Measurements from ENCODE around the gene CEBPE.

DNA sequence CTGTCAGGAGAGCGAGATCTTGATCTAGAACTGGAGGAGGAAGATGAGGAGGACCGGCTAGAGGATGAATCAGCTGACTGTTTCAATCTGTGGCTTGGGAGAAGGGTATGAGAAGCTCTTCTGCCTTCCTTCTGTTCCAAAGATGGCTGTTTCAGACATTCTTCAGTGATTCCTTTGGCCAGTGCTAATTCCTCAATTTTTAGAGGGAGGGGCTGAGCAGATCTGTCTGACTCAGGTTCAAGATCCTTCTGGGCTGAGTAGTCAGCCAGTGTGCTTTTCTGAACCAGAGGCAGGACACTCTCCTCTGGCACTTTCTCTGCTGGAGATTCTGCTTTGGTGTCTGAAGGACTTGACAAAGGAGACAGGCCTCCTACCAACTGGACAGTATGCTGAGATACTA is 39.3 kb downstream of the CEBPE start:
- TF ChIP-seq, protein P1, sequence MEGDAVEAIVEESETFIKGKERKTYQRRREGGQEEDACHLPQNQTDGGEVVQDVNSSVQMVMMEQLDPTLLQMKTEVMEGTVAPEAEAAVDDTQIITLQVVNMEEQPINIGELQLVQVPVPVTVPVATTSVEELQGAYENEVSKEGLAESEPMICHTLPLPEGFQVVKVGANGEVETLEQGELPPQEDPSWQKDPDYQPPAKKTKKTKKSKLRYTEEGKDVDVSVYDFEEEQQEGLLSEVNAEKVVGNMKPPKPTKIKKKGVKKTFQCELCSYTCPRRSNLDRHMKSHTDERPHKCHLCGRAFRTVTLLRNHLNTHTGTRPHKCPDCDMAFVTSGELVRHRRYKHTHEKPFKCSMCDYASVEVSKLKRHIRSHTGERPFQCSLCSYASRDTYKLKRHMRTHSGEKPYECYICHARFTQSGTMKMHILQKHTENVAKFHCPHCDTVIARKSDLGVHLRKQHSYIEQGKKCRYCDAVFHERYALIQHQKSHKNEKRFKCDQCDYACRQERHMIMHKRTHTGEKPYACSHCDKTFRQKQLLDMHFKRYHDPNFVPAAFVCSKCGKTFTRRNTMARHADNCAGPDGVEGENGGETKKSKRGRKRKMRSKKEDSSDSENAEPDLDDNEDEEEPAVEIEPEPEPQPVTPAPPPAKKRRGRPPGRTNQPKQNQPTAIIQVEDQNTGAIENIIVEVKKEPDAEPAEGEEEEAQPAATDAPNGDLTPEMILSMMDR (IDR thresholded peaks at IDR 0.05 in 2 of 3, conservative IDR thresholded peaks at IDR 0.05 in 1 of 3; ENCODE audit: borderline replicate concordance in 1 of 3, insufficient read depth in 1 of 3, low read depth in 2 of 3, low read length in 2 of 3): no peak
- TF ChIP-seq ZNF274 (IDR thresholded peaks at IDR 0.05; ENCODE audit: low read depth, low read length) (no peak), SIN3A (IDR thresholded peaks at IDR 0.05; ENCODE audit: low read depth) (no peak), SP1 (IDR thresholded peaks at IDR 0.05; ENCODE audit: low read depth) (no peak)
